Right lobe of liver (tissue), 4 donors: ENCODE results near the gene VAMP8.

Source experiments
- CTCF ChIP-seq, 4 donors: fragments of 200-600 bp in 3 of 4; fragments of 450-650 bp in 1 of 4; IDR thresholded peaks; one replicate each; pipeline versions ENCODE4 v1.5.1 to v1.8.0; 2016 to 2022; ENCODE audit warnings: antibody characterized with exemption in 4 of 4, mild to moderate bottlenecking in 2 of 4
- POLR2A ChIP-seq: fragments of 450-650 bp; IDR thresholded peaks from one replicate; pipeline ENCODE4 v1.6.1; 2017; ENCODE audit warnings: antibody characterized with exemption, mild to moderate bottlenecking
- donor health status: DM: no; HTN: no; CAD: no.
- donor health status: DM: no; HTN: no; CAD: no.
- donor health status: DM: no; HTN: yes; CAD: no.

GRCh38 chr2:85578243-85579180 lies 1.1 kb downstream of the VAMP8 start:
- TF ChIP-seq CTCF (IDR thresholded peaks at IDR 0.05) (no peak), POLR2A (no peak)
